WERI-Rb-1 (cell line): ENCODE measurements around the gene CUEDC1.
A peak's percentile ranks its signal among the peaks of the same experiment; 100 is the strongest.

Experiments
- DNase-seq: peaks from one replicate; pipeline ENCODE4 v3.0.0-alpha.2; 2020
- H3K27ac ChIP-seq: fragments of 250-450 bp; sonication (Bioruptor Pico); 2 replicates; pipeline ENCODE4 v1.5.1; 2020; ENCODE audit warnings: mild to moderate bottlenecking, moderate library complexity
- H3K27me3 ChIP-seq: fragments of 250-450 bp; sonication (Bioruptor Pico); 2 replicates; pipeline ENCODE4 v1.5.1; 2021; ENCODE audit warnings: mild to moderate bottlenecking, low read depth, moderate library complexity; ENCODE audit not compliant: insufficient read depth, severe bottlenecking
- H3K36me3 ChIP-seq: fragments of 250-450 bp; sonication (Bioruptor Pico); 2 replicates; pipeline ENCODE4 v1.5.1; 2020; ENCODE audit warnings: mild to moderate bottlenecking, moderate library complexity
- H3K4me3 ChIP-seq: 2 replicates; pipeline ENCODE4 v1.5.1; 2011; ENCODE audit warnings: low read depth, mild to moderate bottlenecking, control low read depth, low read length
- H3K9me3 ChIP-seq: fragments of 250-450 bp; sonication (Bioruptor Pico); 2 replicates; pipeline ENCODE4 v1.5.1; 2021; ENCODE audit warnings: mild to moderate bottlenecking, moderate library complexity; ENCODE audit not compliant: severe bottlenecking
- CTCF ChIP-seq: IDR thresholded peaks from 2 replicates; pipeline ENCODE4 v1.5.1; 2011; ENCODE audit warnings: low read depth, mild to moderate bottlenecking, control low read depth, inconsistent platforms, low read length

CUEDC1 gene

GRCh38 chr17:57972151-57972550 lies 16.9 kb upstream of the CUEDC1 start:
- Histone ChIP-seq H3K27ac (0 out of 2 replicates have a peak overlapping the region, but pooled peaks have one; percentile 41), H3K27me3 (no peaks in the 10 kb centered on the region), H3K4me3 (no peak overlapping the region), H3K9me3 (no peaks in the 10 kb centered on the region), H3K36me3 (peaks cover 42% of the 10 kb centered on the region)
- no peak for TF ChIP-seq CTCF
- DNase-seq: peak; percentile 4

DNA sequence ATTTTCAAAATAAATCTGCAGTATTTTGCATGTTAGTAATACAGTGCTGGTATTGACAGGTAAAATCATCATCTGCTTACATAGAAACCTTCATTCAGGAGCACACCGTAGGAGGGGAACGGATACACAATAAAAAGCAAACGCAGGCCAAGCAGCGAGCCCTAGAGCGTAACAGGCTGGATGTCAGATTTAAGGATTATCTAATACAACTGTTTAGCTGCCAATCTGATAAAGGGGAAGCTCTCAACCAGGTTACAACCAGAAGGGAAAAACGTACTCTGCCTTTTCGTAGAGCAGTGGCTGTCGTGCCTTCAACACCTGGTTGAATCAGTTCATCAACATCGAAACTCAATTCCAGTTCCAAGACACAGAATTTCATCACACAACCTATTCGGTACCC lies 16.4 kb upstream of the CUEDC1 start:
- H3K27ac ChIP-seq: peak overlapping the region; percentile 41; the same call in 1 of the 2 replicates
- peaks cover 37% of the 10 kb centered on the region for H3K36me3 ChIP-seq
- no peaks in the 10 kb centered on the region for H3K9me3 ChIP-seq
- no peak overlapping the region for H3K4me3 ChIP-seq
- no peaks in the 10 kb centered on the region for H3K27me3 ChIP-seq
- TF ChIP-seq CTCF: no peak
- DNase-seq: peak; percentile 40

DNA sequence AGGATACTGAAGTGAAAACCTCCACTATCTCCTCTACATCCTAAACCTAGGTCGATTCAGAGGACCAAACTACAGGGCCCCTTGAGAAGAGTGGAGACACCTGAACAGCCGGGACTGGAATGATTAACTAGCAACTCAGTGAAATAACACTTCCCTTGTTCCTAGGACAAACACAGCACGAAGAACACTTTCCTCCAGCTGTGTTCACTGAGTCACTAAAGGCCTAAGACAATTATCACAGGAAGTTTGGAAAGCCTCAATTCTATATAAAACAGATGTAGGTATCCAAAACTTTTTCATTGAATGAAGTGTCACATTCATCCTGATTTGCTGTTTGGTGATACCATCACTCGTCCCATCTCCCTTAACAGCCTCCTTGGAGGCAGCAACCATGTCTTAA lies 15.5 kb upstream of the CUEDC1 start:
- DNase-seq: peak; percentile 3
- no peaks in the 10 kb centered on the region for H3K9me3 ChIP-seq
- no peak overlapping the region for H3K4me3 ChIP-seq
- no peak for TF ChIP-seq CTCF
- H3K36me3 ChIP-seq: peaks cover 28% of the 10 kb centered on the region
- H3K27ac ChIP-seq: peak overlapping the region; percentile 1; the same call in 1 of the 2 replicates
- H3K27me3 ChIP-seq: no peaks in the 10 kb centered on the region

- peak; percentile 8 for DNase-seq
These were observed 13.2 kb upstream of the CUEDC1 start for GRCh38 chr17:57968456-57968855.

GRCh38 chr17:57966875-57967274 lies 11.7 kb upstream of the CUEDC1 start:
- no peak for TF ChIP-seq CTCF
- no peaks in the 10 kb centered on the region for H3K27me3 ChIP-seq
- DNase-seq: peak; percentile 4
- H3K36me3 ChIP-seq: peaks cover 3% of the 10 kb centered on the region
- H3K9me3 ChIP-seq: no peaks in the 10 kb centered on the region
- H3K4me3 ChIP-seq: no peak overlapping the region
- H3K27ac ChIP-seq: no peak overlapping the region

More at GRCh38 chr17:57968456-57968855, 13.2 kb upstream of the CUEDC1 start:
- no peak for TF ChIP-seq CTCF
- no peaks in the 10 kb centered on the region for H3K27me3 ChIP-seq
- no peak overlapping the region for H3K27ac ChIP-seq
- no peaks in the 10 kb centered on the region for H3K9me3 ChIP-seq
- peaks cover 7% of the 10 kb centered on the region for H3K36me3 ChIP-seq
- no peak overlapping the region for H3K4me3 ChIP-seq

DNA sequence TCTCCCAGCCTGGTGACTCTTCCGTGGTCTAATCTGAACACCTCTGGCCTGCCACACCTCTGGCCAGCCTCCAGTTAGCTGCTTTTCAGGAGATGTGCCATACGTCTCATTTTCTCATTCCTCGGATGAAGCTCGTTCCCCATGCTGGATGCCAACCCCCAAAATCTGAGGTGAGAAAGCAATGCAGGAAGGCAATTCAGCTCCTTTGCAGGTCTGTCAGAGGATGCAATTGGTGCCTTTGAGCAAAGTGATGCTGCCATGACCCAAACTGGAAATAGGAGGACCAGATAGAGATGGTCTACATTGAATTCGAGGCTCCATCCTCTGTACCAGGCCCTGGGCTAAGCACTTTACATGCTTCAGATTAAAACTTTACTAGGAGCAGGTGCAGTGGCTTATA lies 11.0 kb upstream of the CUEDC1 start:
- Histone ChIP-seq H3K9me3 (no peaks in the 10 kb centered on the region), H3K36me3 (peaks cover 1% of the 10 kb centered on the region; the same call in 1 of the 2 replicates), H3K4me3 (no peak overlapping the region), H3K27ac (no peak overlapping the region), H3K27me3 (no peaks in the 10 kb centered on the region)
- DNase-seq: no peak
- TF ChIP-seq CTCF: no peak
